H9 (cell line): ENCODE data around the gene CALHM5. TPM values are rescaled to one million over a fixed set of nuclear protein-coding genes. Genes with fewer than 3 reads are reported as not detected.

Experiments
- DNase-seq: peaks from one replicate; pipeline ENCODE4 v3.0.0-alpha.2; 2017
- H2AFZ ChIP-seq: one replicate; pipeline ENCODE4 v1.6.1; 2013; ENCODE audit warnings: mild to moderate bottlenecking, low read length, control low read depth, moderate library complexity
- H2AK5ac ChIP-seq: 2 replicates; pipeline ENCODE4 v1.6.1; 2013; ENCODE audit warnings: low read length, control low read depth, mixed read lengths; ENCODE audit not compliant: insufficient read length
- H2BK120ac ChIP-seq: one replicate; pipeline ENCODE4 v1.6.1; 2013; ENCODE audit warnings: low read depth, mild to moderate bottlenecking, low read length, control low read depth, inconsistent platforms; ENCODE audit not compliant: poor library complexity, severe bottlenecking
- H2BK12ac ChIP-seq: 2 replicates; pipeline ENCODE4 v1.6.1; 2013; ENCODE audit warnings: low read length, control low read depth, mixed read lengths, low read depth; ENCODE audit not compliant: insufficient read length
- H2BK15ac ChIP-seq: 2 replicates; pipeline ENCODE4 v1.6.1; 2013; ENCODE audit warnings: low read depth, low read length, control low read depth
- H2BK20ac ChIP-seq: one replicate; pipeline ENCODE4 v1.6.1; 2013; ENCODE audit warnings: low read depth, mild to moderate bottlenecking, low read length, control low read depth, inconsistent platforms; ENCODE audit not compliant: poor library complexity, severe bottlenecking
- H2BK5ac ChIP-seq: 2 replicates; pipeline ENCODE4 v1.6.1; 2013; ENCODE audit warnings: low read length, control low read depth, mixed read lengths; ENCODE audit not compliant: insufficient read length
- H3K14ac ChIP-seq: 2 replicates; pipeline ENCODE4 v1.6.1; 2013; ENCODE audit warnings: low read length, control low read depth; ENCODE audit not compliant: insufficient read depth
- H3K18ac ChIP-seq: 2 replicates; pipeline ENCODE4 v1.6.1; 2013; ENCODE audit warnings: low read depth, mild to moderate bottlenecking, mixed read lengths, low read length, control low read depth; ENCODE audit not compliant: insufficient read length
- H3K23ac ChIP-seq: 2 replicates; pipeline ENCODE4 v1.6.1; 2013; ENCODE audit warnings: low read length, control low read depth, mixed read lengths, low read depth; ENCODE audit not compliant: insufficient read length
- H3K23me2 ChIP-seq: 2 replicates; pipeline ENCODE4 v1.6.1; 2013; ENCODE audit warnings: low read depth, mild to moderate bottlenecking, mixed read lengths, low read length, control low read depth; ENCODE audit not compliant: insufficient read length, poor library complexity, severe bottlenecking
- H3K27ac ChIP-seq: 2 replicates; pipeline ENCODE4 v1.5.1; 2013; ENCODE audit warnings: low read length, control low read depth, mixed read lengths, low read depth; ENCODE audit not compliant: insufficient read length
- H3K27me3 ChIP-seq: 2 replicates; pipeline ENCODE4 v1.6.1; 2013; ENCODE audit warnings: low read length, control low read depth, inconsistent platforms; ENCODE audit not compliant: insufficient read depth
- H3K4ac ChIP-seq: 2 replicates; pipeline ENCODE4 v1.6.1; 2013; ENCODE audit warnings: low read depth, mild to moderate bottlenecking, control low read depth, inconsistent platforms, low read length, moderate library complexity
- H3K4me1 ChIP-seq: 2 replicates; pipeline ENCODE4 v1.6.1; 2013; ENCODE audit warnings: low read length, control low read depth, inconsistent platforms; ENCODE audit not compliant: insufficient read depth
- H3K4me2 ChIP-seq: 2 replicates; pipeline ENCODE4 v1.6.1; 2013; ENCODE audit warnings: low read length, control low read depth, mixed read lengths; ENCODE audit not compliant: insufficient read length, insufficient read depth
- H3K56ac ChIP-seq: 2 replicates; pipeline ENCODE4 v1.6.1; 2013; ENCODE audit warnings: low read depth, mild to moderate bottlenecking, mixed read lengths, low read length, control low read depth; ENCODE audit not compliant: insufficient read length
- H3K79me1 ChIP-seq: 2 replicates; pipeline ENCODE4 v1.6.1; 2013; ENCODE audit warnings: low read depth, mild to moderate bottlenecking, moderate library complexity, low read length, control low read depth, inconsistent platforms; ENCODE audit not compliant: insufficient read depth, poor library complexity, severe bottlenecking
- H3K79me2 ChIP-seq: 2 replicates; pipeline ENCODE4 v1.6.1; 2013; ENCODE audit warnings: low read length, control low read depth, inconsistent platforms; ENCODE audit not compliant: insufficient read depth
- H3K9ac ChIP-seq: 2 replicates; pipeline ENCODE4 v1.6.1; 2013; ENCODE audit warnings: low read length, control low read depth, mixed read lengths; ENCODE audit not compliant: insufficient read length; ENCODE audit errors: extremely low read depth
- H3K9me3 ChIP-seq: one replicate; pipeline ENCODE4 v1.6.1; 2013; ENCODE audit warnings: low read depth, low read length, inconsistent platforms; ENCODE audit not compliant: control insufficient read depth
- H3T11ph ChIP-seq: one replicate; pipeline ENCODE4 v1.6.1; 2013; ENCODE audit warnings: mild to moderate bottlenecking, low read length, control low read depth, inconsistent platforms
- H4K20me1 ChIP-seq: one replicate; pipeline ENCODE4 v1.6.1; 2013; ENCODE audit not compliant: control insufficient read depth, insufficient read length, insufficient read depth
- H4K5ac ChIP-seq: 2 replicates; pipeline ENCODE4 v1.6.1; 2013; ENCODE audit warnings: low read depth, mild to moderate bottlenecking, mixed read lengths, low read length, control low read depth; ENCODE audit not compliant: insufficient read length
- H4K8ac ChIP-seq: replicated peaks from 2 replicates; pipeline ENCODE4 v1.6.1; 2013; ENCODE audit warnings: low read length, control low read depth, mixed read lengths, low read depth; ENCODE audit not compliant: insufficient read length
- H4K91ac ChIP-seq: 2 replicates; pipeline ENCODE4 v1.6.1; 2013; ENCODE audit warnings: low read depth, mild to moderate bottlenecking, moderate library complexity, mixed read lengths, low read length, control low read depth; ENCODE audit not compliant: insufficient read length
- H3K27ac Mint-ChIP-seq, 3 experiments: 2 replicates in 2 of 3; 3 replicates in 1 of 3; pipeline ENCODE4 v1.8.0; 2020 to 2021; ENCODE audit warnings: mixed read lengths in 3 of 3, mild to moderate bottlenecking in 1 of 3, moderate library complexity in 1 of 3
- H3K27me3 Mint-ChIP-seq: 2 replicates; pipeline ENCODE4 v1.8.0; 2021; ENCODE audit warnings: low read depth, mild to moderate bottlenecking, moderate library complexity, mixed read lengths
- H3K36me3 Mint-ChIP-seq, 3 experiments: 2 replicates in 2 of 3; 3 replicates in 1 of 3; pipeline ENCODE4 v1.8.0; 2020 to 2021; ENCODE audit warnings: low read depth in 3 of 3, mixed read lengths in 3 of 3; ENCODE audit not compliant: insufficient read depth in 1 of 3
- H3K4me1 Mint-ChIP-seq, 2 experiments: 2 replicates each; pipeline ENCODE4 v1.8.0; 2020; ENCODE audit warnings: mixed read lengths in 2 of 2
- H3K4me3 Mint-ChIP-seq, 2 experiments: 2 replicates in 1 of 2; 3 replicates in 1 of 2; pipeline ENCODE4 v1.8.0; 2020 to 2021; ENCODE audit warnings: mild to moderate bottlenecking in 2 of 2, mixed read lengths in 2 of 2, moderate library complexity in 1 of 2
- H3K9me3 Mint-ChIP-seq, 2 experiments: 2 replicates in 1 of 2; 3 replicates in 1 of 2; pipeline ENCODE4 v1.8.0; 2020; ENCODE audit warnings: mild to moderate bottlenecking in 2 of 2, mixed read lengths in 2 of 2, moderate library complexity in 1 of 2
- WGBS: extraction: QIAGEN DNeasy Blood & Tissue Kit; methylation state at CpG from one replicate; pipeline ENCODE4 v1.1.7; 2013; ENCODE audit warnings: missing lambda C conversion rate, low lambda C conversion rate, mixed read lengths; ENCODE audit not compliant: insufficient read length; ENCODE audit errors: extremely low coverage; 5-methylcytosine and 5-hydroxymethylcytosine counted together
- total RNA-seq: library from RNA; stranded (reverse); gene quantifications from 2 replicates; pipeline ENCODE4 v1.2.1, GENCODE V29; 2021
- TF ChIP-seq, protein P1 (sequence below): fragments of 200-600 bp; sonication (generic); conservative IDR thresholded peaks from 3 replicates; pipeline ENCODE4 v1.8.0; 2021; ENCODE audit warnings: antibody characterized with exemption, mild to moderate bottlenecking

Gene CALHM5
- total RNA-seq, 1 experiment from 2014 or later: 0.09 TPM

DNA sequence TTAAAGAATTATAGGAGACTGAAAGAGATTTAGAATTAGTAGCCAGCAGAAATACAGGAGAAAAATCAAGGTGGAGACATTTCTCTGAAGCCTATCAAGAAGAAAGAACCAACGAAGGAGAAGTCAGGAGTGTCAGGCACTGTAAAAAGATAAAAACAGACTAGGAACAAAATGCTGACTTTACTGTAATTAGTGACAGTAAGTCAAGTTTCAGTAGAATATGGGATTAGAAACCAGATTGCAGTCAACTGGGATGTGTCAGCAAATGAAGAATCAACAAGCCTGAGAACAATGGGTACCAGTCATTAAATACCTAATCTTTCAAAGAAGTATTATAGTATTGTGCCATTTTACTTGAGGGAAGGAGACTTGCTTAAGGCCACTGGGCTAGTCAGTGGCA, 28.7 kb upstream of the CALHM5 start:
- Histone ChIP-seq H3K9me3 (no peaks in the 10 kb centered on the region), H4K20me1 (no peaks in the 10 kb centered on the region), H3K56ac (no peak overlapping the region), H2AK5ac (no peak overlapping the region), H3K18ac (no peak overlapping the region), H2BK15ac (no peak overlapping the region), H2AFZ (no peak overlapping the region), H3K79me1 (no peaks in the 10 kb centered on the region), H2BK12ac (no peak overlapping the region), H2BK5ac (no peak overlapping the region), H2BK120ac (no peak overlapping the region), H3K4ac (no peak overlapping the region), H3K4me2 (no peak overlapping the region), H3K79me2 (no peaks in the 10 kb centered on the region), H3T11ph (no peak overlapping the region), H3K27ac (no peak overlapping the region), H2BK20ac (no peak overlapping the region), H3K27me3 (no peaks in the 10 kb centered on the region), H4K91ac (no peak overlapping the region), H4K8ac (no peak overlapping the region), H3K23ac (no peak overlapping the region), H3K9ac (no peak overlapping the region), H4K5ac (no peak overlapping the region), H3K4me1 (no peaks in the 10 kb centered on the region), H3K14ac (no peak overlapping the region), H3K23me2 (no peaks in the 10 kb centered on the region)
- DNase-seq: no peak
- Mint-ChIP-seq H3K4me3 (no peak overlapping the region), H3K9me3 (no peaks in the 10 kb centered on the region), H3K36me3 (no peaks in the 10 kb centered on the region), H3K4me1 (no peaks in the 10 kb centered on the region), H3K27me3 (peaks cover 2% of the 10 kb centered on the region; the same call in 1 of the 2 replicates), H3K27ac (no peak overlapping the region)
- WGBS: no CpG with 5 or more reads among the region's 1 CpG
- TF ChIP-seq, protein P1, sequence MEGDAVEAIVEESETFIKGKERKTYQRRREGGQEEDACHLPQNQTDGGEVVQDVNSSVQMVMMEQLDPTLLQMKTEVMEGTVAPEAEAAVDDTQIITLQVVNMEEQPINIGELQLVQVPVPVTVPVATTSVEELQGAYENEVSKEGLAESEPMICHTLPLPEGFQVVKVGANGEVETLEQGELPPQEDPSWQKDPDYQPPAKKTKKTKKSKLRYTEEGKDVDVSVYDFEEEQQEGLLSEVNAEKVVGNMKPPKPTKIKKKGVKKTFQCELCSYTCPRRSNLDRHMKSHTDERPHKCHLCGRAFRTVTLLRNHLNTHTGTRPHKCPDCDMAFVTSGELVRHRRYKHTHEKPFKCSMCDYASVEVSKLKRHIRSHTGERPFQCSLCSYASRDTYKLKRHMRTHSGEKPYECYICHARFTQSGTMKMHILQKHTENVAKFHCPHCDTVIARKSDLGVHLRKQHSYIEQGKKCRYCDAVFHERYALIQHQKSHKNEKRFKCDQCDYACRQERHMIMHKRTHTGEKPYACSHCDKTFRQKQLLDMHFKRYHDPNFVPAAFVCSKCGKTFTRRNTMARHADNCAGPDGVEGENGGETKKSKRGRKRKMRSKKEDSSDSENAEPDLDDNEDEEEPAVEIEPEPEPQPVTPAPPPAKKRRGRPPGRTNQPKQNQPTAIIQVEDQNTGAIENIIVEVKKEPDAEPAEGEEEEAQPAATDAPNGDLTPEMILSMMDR: no peak
